Measurements from ENCODE around the gene RASSF10.

- TF ChIP-seq CTCF (IDR thresholded peaks at IDR 0.05) (no peak), POLR2A (IDR thresholded peaks at IDR 0.05) (no peak)
These were observed 9.5 kb upstream of the RASSF10 start for GRCh38 chr11:12999597-12999996.
